NCI-H510A treated with DMSO at 0.1 percent for 48 hours (cell line): ENCODE data around the gene CDH26.
A peak's percentile ranks its signal among the peaks of the same experiment; 100 is the strongest.

Source experiments
- DNase-seq: peaks from one replicate; lab custom pipeline; 2025; lab: John Stamatoyannopoulos, UW

CDH26 gene

DNA sequence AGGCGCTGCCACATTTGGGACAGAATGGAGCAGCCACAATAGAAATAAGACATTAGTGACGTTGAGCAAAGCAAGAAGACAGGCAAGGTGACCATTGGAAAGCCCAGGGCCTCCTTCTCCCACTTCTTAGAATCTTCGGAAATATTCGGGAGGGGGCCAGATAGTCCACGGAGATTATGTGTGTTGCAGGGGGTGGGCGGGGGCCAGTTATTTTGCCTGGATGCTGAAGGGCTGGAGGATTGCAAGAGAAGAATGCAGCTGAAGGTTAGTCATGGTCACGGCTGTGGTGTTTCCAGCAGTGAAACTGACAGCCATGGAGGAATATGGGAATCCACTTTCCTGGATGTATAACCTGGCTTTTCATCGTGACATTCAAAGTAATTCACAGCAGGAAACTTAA, 88.6 kb downstream of the CDH26 start:
- DNase-seq: no peak

DNA sequence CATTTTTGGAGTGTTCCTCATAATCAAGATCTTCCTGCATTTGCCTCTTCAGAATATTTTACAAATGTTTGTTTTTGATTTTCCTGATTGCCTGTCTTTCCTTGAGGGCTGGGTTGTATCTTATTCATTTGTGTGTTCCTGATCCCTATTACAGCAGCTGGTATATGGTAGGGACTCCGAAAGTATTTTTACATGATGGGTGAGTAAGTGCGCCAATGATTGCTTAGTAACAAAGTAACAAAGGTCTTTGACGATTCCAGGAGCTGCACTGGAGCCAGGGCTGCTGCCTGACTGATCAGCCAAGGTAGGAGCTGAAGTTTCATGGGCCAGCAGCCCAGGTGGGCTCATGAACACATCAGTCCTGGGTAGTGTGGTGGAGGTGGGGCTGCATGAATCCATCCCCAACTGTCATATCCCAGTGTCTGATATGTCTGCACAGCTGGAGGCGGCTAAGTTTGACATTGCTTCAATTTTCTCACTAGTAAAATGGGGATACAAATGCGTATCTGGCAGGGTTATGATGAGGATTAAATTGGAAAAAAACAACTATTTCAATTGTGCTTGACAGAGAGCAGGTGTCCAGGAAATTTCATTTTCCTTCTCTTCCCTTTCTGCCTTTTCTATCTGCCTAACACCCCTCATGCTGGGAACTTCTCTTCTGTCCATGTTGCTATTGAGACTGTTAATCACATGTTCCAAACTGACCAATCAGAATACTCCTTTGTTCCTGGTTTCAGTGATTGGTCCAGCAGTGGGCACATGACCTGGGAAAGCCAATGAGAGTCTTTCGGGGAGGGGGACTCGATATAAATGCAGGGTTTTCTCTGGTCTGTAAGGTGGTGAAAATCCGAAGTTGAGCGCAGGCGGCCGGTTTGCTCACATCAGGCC, 90.7 kb downstream of the CDH26 start:
- no peak for DNase-seq

DNA sequence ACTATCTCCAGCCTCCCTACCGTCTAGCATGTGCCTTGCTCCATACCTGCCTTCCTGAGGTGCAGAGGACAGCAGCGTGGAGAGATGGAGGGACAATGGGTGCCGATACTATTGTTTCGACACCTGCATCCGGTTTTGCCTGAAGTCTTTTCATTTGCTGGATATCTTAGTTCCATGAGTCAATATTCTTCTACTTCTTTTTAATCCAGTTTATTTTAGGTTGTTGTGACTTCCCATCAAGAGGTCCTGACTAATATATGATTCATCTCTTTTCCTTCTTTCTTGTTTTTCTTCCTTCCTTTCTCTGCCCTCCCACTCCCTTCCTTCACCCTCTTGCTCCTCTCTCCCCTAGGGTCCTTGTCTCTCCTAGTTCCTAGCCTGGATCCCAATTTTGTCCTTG, 91.4 kb downstream of the CDH26 start:
- DNase-seq: no peak

DNA sequence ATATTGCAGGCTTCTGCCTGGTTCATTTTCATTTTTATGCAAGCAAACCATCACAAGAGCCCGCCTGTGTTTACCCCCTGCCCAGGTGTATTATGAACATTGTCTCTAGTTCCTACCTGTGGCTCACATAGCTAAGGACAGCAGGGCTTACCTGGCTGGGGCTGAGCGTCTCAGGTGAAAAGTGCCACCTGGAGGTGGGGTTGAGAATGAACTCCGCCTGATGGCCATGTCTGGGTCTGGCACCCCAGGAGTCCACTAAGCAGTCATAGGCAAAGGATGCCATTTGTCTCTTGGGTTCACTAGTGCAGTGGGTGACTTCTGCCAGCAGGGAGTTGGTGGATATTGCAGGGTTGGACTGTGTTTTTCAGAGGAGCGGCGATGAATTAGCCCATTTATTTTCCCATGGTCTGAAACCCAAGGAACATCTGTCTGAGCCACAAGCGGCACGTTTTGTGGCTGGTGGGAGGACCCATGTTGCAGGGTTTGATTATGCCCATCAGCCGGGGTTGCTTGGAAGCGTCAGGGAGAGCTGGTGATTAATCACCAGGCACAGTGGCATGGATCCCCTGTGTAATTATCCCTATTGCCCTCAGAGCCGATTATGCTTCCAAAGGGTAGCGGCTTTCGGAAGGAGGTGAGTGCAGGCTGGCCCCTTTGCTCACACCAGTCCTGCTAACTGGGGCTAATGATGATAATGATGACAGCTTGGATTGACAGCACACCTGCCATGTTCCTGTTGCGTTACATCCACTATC, 92.1 kb downstream of the CDH26 start:
- DNase-seq: no peak

DNA sequence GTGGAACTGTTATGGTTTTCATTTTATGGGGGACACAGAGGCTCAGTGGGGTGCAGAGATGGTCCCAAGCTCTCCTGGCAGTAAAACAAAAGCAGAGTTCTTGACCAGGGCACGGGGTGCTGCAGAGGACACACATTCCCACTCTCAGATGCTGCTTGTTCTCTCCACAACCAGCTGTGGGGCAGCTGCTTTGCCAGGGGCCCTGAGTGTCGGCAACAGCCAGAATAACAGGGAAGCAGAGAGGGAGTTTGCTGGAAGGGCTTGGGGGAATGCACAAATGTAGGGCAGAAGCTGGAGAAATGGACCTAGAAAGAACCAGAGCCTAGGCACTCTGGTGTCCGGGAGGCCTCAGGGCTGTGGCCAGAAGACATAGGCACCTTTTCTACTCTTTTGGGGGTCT, 93.7 kb downstream of the CDH26 start:
- no peak for DNase-seq

DNA sequence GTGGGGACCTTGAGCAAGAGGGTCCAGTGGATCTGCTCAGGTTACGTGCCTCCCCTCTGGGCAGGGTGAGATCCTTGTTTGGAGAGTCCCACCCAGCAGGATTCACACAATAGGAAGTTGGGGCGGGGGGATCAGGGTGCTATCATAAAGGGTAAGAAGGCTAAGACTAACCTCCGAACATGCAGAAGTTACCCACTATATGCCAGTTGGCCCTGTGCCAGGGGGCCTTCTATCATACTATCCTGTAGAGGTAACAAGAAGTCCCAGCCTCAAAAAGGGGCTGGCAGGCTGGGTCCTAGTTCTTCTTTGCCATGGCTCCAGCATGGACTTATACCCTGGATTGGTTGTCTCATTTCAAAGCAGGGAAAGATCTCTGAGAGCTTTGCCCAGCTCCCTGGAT, 94.1 kb downstream of the CDH26 start:
- no peak for DNase-seq

DNA sequence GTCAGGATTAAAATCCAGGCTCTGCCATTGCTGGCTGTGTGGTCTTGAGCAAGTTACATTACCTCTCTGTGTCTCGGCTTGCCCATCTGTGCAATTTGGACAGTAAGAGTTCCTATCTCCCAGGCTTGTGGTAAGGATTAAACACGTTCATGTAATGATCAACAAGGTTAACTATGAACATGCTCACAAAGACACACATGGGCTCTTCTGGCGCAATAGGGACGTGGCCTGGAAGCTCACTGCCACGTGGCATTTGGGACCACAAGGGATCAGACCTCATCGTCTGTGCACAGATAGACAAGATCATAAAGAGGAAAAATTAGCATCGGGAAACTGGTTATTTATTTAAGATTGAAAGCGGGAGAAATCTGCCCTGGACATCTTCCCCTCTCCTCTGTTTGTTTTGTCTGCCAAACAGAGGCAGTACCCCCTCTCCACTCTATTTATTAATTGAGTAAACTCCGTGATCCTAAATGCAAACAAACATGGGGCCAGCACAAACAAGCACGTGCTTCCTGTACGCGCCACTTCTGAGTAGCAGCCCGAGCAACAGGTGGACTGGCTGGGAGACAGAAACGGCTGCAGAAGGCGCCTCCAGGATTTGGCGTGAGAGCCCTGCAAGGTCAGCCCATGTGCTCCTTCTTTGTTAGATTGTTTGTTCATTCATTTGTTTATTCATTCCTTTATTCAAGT, 95.0 kb downstream of the CDH26 start:
- peak; percentile 89 for DNase-seq

DNA sequence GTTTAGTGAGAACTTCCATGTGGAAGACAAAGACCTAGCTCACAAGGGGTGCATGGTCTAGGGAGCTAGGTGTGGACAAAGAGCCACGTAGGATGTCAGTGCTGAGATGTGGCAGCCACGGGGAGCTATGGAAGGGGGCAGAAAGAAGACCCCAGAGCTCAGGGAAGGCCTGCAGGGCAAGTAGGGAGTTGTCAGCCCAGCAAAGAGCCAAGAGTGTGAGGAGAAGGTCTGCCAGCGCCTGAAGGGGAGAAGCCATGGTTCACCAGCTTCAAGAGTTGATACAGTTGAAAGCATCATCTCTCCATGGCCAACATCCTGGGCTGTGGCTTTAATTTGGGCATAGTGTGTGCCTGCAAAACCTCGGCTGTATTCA, 95.6 kb downstream of the CDH26 start:
- peak; percentile 57 for DNase-seq

DNA sequence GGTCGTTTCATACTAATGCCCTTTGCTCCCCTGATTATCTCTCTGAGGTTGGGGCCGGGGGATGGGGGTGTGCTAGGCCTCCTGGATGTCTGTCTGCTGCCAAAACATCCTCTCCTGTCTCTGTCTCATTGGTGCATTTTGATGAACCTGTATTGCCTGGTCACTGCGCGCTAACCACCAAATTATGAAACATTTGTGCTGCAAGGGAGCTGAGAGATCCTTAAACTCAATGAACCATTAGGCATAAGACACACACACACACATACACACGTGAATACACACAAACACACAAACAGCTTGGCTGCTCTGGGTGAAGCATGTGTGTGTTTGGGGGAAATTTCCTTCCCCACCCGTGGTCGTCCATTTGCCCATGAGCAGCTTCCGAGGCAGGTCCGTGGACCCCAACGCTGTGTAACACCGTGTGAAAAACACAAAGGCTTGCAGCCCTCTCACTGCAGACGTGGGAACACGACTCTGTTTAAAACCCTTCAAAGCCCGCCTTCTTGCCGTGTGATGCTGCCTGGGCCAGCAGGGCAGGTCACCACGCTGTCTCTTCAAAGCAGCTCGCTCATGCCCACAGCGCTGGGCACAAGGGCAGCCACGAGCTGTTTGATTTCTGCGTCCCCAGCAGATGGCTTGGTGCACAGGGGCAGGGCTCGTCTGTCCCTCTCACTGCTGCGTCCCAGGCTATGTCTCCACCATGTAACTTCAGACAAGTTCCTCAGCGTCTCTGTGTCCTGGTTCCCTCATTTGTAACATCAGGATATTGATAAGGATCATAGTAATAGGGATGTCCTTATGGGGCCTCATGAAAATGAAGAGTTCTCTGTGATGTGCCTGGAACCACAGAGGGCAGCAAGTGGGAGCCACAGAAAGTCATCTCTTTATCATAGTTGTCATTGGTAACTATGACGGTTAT, 96.8 kb downstream of the CDH26 start:
- DNase-seq: peak; percentile 26

DNA sequence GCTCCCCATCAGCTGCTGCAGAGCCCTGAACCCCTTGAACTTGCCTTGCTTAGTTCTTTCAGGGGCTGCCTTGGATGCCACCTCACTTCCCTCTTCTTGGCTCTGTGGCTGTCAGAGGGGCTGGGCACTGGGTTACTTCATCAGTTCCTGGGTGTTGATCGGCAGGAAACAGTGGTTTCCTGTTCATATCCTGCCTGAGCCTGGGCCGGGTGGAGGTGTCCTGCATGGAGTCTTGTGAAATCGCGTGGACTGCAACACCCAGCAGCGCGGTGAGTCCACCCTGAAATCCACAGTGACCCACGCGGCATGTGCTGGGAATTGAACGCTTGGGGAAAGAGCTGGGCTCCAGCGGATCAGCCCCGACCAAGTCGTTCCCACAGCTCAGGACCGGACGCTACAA, 97.5 kb downstream of the CDH26 start:
- DNase-seq: no peak

DNA sequence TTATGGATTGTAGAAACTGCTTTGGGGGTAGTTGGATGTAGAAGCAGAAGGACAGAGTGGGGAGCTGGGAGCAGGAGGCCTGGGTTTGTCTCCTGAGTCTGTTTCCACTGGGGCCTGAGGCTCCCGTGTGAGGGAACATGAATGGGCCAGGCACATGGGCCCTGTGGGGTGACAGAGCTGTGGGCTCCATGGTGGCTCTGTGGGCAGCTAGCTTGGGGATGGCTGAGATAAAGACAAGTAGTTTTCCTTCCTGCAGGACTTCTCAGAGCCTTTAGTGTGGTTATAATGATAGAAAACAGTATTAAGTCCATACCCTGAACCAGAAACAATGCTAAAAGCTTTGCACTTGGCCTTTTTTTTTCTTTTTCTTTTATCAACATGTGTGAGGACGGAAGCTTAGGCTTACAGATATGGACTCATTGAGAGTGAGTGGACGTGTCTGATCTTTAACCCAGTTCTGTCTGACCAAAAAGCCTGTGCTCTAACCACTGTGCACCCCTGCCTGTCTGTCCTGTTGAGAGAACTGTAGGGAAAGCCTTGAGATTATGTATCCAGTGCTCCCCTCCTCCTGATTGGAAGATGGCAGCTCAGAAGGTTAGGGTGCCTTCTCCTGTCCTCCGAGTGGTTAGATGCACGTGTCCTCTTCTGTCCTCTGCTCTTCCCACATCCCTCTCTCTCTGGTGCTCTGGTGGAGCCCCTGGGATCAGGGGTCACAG, 98.3 kb downstream of the CDH26 start:
- peak; percentile 15 for DNase-seq

DNA sequence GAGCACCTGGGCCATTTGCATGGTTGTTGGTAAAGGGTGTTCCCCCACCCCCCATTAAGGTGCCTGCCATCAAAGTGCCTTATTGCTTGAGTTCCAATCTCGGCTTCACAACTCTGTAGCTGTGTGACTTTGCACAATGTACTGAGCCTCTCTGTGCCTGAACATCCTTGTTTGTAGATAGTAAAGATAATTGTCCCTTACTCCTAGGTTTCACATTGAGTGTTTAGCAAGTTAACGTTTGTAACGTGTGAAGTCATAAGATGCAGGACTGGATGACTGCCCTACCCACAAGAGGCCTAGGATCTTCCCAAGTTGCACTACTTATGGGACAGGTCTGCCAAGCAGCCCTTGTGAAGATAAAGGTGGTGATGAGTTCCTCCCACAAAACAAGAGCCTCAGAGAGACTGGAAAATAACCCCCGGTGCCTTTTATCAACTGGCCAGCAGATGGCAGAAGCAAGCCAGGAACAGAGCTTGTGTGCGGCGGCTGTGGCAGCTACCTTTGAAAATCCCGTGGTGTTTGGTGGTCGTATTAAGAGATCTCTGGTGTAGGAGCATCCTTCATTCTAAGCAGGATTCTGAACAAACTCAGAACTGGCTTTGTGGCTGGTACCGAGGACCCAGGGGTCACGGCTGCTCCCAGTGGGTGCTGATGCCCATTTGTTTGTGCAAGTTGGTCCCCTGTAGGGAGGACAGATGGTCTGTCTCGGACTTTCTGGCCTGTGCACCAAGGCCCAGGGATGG, 99.1 kb downstream of the CDH26 start:
- DNase-seq: peak; percentile 92

DNA sequence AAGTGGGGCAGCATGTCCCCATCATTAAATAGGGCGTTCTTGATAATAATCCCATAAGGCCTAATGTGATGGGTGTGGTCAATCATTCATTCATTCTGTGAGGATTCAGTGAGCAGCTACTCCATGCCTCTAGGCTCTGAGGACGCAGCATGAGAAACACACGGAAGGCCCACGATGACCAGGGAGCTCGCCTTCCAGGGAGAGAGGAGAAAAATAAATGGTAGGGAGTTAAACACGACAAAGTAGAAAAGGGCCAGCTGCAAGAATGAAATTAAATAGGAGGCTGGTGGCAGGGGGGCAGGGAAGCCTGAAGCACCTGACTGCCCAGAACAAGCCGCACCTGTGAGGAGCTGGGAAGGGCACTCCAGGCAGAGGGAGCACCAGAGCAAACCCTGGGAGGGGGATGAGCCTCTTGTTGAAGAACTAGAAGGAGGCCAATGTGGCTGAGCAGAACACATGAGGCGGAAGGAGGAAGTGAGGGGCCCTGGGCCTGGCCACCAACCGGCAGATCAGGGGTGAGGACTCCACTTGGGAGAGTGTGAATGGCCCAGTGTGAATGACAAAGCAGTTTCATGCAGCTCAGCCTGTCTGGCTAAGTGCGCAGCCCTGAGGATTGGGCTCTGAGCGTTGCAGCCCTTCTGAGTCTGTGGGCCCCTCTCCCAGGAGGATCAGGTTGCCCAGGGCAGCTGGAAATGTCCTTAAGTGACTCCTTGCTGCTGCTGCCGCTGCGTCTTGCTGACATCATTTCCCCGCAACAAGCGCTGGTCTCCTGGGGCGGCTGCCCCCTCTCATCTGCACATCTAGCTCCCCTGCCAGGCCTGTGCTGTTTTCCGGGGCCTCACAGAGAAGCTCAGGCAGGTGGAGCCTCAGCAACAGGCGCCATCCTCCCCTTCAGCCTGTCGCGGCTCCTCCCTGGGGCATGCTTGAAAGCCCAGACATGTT, 99.9 kb downstream of the CDH26 start:
- peak; percentile 81 for DNase-seq

DNA sequence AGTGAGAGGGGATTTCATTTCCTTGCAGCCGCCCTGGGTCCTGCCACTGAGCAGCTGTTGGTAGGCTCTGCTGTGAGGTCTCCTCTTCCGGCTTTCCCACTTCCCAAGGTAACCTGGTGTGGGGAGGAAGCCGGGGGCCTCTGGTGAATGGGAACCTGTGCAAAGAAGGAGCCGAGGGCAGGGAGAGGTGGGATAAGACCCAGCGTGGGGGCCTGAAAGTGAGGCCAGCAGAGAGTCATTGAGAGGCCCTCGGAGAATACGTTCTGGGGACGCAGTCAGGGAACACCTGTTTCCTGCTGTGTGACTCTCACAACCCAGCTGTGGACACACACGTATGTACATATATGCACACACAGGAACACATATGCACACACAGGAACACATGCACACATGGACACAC, 100.7 kb downstream of the CDH26 start:
- DNase-seq: no peak

DNA sequence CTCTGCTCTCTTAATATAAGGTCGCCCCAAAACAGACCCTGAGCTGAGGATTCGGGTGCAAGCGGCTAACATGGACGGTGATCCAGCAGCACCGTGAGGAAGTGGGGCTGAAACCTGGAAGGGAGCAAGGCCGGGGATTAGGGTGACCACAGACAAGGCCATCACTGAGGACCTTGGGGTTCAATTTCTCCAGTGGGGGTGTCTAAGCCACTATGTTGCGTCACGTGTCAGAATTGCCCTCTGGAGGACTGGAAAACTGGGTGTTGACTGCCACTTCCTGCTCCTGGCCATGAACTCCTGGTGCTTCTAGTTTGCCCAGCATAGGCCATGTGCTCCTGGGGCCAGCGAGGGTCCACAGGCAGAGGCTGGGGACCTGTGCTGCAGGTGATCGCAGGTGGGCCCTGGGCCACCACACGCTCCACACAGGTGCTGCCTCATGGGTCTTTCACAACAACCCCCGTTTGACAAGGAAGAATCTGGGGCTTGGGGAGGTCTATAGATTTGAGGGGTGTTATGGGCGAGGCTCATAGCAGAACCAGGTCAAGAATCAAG, 101.9 kb downstream of the CDH26 start:
- no peak for DNase-seq

DNA sequence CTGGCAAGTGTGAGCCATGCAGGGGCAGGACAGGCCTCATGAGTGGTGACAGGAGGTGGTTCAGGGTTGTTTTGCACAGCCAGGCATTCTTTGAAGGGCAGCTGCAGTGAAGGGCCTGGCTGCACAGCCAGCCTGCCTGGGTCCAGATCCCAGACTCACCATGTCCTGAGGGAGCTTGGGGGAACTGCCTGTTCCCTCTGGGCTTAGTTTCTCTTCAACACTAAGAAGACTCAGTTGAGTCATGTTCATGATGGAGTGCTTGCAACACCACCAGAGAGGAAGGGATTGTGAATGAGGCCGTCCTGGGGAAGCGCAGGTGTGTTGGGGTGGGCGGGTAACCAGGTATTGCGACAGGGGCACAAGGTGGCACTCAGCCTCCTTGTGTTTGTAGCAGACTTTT, 102.4 kb downstream of the CDH26 start:
- DNase-seq: no peak

DNA sequence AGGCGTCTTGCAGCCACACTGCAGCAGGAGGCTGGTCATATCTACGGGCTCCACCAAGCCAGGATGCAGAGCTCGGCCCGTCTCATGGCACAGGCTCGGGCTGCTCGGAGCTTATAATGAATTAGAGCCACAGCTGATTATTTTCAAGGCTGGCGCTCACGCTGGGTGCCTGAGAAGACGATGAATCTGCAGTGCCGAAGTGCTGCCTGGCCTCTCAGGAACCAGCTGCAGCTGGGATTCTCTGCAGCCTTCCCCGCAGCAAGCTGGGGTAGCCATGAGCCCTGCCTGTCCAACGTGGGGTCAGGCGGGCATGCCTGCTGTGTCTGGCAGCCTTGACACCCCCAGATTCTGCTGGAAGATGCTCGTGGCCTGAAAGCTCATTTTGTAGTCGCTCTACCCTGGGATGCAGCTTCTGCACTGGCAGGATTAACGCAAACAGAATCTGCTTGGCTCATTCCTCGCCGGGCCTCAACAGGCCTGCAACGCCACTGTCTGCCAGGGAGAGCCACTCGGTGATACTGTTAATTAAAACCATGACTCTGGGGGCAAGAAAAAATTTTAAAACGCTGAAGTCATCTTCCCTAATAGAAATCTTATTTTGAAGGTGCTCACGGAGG, 104.3 kb downstream of the CDH26 start:
- no peak for DNase-seq

DNA sequence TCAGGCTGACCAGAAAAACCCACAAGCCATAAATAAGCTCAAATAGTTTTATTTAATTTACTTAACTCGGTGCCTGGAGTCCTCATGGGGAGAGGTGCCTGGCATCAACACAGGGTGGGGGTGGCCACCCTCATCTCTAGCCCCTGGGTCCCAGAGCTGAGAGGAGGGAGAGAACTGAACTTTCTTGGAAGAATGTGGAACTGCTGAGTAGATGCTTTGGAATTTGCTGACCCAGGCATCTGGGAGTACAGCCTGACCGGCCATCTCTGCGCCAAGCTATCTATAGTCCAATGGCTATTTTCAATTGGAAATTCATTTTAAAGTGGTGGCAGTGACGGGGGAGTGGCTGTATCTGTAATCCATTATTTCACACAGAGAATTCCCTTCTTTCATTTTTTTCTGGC, 104.8 kb downstream of the CDH26 start:
- DNase-seq: no peak
